HG03460 (cell line): ENCODE data around the gene LDB2.

Source experiments
- ATAC-seq: cut with Tn5 transposase; IDR thresholded peaks from one replicate; pipeline ENCODE4 v1.9.1; 2021; ENCODE audit not compliant: unreplicated experiment

Gene LDB2

DNA sequence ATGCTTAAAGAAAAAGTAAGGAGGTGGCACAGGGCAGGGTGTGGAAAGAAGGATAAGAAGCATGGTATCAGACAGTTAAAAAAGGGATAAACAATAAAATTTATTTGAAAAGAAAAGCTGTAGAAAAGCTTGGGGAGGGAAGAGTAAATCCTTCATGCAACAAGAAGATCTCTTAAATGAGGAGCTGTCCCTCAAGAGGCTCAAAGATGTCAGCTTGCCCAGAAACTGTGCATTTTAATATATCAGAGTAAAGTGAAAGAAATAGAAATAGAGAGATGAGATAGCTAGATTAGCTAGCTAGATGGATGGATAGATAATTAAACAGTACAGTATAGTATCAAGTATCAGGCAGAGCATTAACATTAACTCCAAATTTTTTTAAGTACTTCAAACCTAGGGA, 170.3 kb downstream of the LDB2 start:
- ATAC-seq: no peak

DNA sequence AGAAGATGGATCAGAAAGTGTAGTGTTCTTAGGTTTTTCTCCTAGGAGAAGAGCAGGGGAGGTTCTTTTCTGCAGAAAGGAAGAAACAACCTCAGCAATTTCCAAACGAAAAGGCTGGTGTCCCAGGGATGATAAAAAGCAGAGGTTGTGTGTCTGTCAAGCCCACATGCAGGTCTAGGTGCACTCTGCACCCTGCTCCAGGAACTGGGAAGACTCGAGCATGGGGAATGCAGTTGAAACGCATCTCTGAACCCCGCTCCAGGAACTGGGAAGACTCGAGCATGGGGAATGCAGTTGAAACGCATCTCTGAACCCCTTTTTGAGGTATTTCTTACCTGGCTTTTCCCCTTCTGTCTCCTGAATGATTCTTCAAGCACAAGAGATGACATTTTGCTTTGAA, 171.2 kb downstream of the LDB2 start:
- no peak for ATAC-seq

DNA sequence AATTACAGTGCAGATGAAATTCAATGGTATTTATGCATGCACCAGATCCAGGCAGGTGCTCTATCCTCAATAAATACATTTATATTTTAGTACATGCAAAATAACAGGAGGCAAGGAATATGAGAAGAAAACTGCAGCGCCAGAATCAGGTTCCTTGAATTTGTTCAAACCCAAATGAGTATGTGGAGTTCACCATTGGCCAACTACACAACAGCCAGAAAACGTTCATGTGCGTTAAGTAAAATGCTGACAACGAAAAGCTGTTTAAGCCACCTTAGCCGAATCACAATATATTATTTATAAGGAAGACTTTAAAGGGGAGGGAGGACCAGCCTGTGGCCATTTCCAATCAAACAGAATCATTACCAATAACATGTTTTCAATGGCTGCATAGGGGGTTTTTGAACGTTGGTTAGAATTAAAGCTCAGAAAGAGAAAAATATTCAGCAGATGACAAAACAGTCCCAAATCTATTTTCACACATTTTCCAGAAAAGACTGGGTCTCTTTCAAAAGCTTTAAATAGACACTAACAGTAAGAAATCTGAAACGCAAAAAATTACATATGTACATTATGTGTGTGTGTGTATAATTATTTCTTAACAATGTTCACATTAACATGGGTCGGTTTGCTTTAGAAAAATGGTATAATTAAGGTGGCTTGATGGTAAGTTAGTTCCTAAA, 171.9 kb downstream of the LDB2 start:
- ATAC-seq: no peak

- no peak for ATAC-seq
Observed at GRCh38 chr4:16725252-16725651, 173.2 kb downstream of the LDB2 start.

GRCh38 chr4:16722416-16722815, 176.0 kb downstream of the LDB2 start:
- ATAC-seq: no peak

DNA sequence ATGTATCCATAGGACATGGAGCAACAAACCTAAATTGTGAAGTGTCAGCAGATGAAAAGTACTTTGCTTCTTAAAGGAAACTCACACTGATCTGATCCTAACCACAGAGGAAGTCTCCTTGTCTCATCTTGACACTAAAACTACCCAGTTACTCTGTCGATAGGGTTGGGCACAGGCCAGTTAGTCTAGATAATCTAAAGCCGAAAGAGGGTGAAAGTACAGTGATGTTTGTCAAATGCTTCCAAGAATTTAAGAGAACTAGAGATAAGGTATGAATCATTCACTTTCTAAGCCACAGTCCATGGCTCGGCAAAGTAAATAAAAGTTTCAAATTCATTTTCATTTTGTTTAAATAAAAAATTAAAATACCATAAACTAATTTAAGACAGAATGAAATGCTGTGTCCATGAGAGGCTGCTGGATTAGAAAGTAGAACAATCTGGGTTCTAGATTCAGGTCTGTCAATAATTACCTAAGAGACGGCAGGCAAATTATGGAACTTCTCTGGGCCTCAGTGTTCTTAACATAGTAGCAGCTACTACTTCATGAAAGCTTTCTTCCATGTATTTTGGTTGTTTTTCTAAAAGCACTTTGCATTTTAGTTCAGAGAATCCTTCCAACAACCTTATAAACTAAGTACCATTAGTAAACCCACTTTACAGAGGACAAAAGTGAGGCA, 176.7 kb downstream of the LDB2 start:
- no peak for ATAC-seq

GRCh38 chr4:16720761-16721160, 177.7 kb downstream of the LDB2 start:
- no peak for ATAC-seq

DNA sequence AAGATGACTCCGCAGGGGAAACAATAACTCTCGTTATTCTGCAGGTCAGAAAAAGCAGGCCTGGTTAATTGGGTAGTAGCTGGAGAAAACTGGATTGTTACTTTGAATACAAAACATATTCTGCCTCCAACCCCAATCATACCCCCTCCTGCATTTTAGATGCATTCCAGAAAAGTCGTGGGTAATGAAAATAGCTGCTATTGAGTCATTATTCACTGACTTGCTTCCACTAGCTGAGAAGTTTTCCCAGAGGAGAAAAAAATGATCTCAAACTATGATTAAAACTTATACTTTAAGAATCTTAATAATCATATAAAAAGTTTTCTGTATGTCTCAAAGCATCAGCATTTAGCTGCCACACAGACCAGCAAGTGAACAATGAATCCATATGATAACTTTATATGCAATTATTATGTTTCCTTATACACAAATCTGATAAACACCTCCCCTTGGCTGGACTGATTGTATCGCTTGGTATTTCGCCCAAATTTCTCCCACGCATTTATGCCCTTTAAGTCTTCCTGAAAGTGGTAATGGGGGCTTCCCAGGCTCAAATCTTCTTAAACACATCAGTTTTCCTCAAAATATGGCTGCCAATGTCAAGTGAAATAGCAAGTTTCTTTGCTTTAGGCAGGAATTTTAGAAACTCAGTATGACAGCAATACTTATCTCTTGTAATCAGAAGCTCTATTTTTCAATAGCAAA, 181.0 kb downstream of the LDB2 start:
- no peak for ATAC-seq

DNA sequence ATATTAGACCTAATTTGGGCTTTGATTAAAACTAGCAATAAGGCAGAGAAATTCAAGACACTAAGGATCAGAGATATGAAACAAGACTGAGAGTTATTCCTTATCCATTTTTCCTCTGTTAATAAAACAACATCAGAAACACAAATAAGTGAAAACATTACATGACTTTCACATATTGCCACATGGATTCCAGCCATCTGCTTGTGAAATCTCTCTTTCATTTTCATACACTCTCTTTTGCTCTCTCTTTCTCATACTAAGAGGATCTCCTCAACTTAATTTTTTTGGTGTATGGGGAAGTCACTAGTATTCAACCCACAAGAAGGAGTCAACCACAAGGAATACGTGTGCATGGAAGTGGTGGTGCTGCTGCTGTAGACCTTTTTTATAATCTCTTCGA, 183.0 kb downstream of the LDB2 start:
- no peak for ATAC-seq

GRCh38 chr4:16714191-16714590, 184.3 kb downstream of the LDB2 start:
- no peak for ATAC-seq

DNA sequence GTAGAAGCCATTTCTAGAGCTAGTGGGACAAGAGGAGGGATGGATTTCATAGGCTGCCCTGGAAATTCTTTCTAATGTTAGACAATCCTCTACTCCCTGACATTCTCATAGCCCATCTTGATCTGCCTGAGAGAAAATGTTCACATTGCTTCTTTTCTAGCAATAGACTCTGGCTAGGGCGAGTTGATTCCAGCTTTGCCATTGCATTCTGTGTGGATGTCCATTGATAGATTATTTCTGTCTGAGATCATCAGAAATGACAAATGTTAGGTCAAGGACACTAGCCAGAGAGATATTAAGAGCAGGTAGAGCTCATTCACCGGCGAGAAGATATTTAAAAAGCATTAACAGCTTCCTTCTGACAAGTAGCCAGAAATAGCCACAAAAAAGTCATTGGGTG, 184.7 kb downstream of the LDB2 start:
- no peak for ATAC-seq

- no peak for ATAC-seq
Observed at GRCh38 chr4:16713271-16713670, 185.2 kb downstream of the LDB2 start.

DNA sequence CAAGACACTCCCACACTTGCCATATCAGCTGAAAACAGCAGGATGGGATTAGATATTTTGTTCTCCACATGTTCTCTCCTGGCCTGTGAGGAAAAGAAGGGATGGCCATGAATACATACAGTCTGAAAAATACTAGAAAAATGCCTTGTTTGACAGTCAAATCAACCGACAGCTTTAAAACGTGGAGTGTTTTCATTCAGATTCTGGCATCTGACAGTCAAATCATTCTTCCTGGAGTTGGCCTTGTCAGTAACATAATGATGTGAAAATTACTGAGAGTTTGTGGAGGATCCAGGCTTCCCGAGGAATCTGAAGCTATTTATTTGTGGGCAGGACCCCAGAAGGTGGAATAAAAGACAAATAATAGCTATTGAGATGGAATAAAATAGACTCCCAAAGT, 188.2 kb downstream of the LDB2 start:
- ATAC-seq: no peak

GRCh38 chr4:16707874-16708273, 190.6 kb downstream of the LDB2 start:
- no peak for ATAC-seq

DNA sequence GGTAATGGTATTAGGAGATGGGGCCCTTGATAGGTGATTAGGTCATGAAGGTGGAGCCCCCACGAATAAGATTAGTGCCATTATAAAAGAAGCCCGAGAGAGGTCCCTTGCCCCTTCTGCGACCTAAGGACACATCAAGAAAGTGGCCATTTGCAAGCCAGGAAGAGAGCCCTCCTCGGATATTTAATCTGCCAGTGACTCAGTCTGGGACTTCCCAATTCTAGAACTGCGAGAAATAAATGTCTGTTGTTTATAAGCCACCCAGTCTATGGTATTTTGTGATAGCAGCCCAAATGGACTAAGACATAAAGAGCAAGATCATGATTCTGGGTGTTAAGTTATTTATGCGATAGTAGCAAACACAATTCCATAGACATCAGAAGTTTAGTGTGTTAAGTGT, 192.2 kb downstream of the LDB2 start:
- ATAC-seq: no peak

GRCh38 chr4:16705341-16705740, 193.1 kb downstream of the LDB2 start:
- ATAC-seq: no peak

GRCh38 chr4:16704489-16704888, 194.0 kb downstream of the LDB2 start:
- ATAC-seq: no peak

GRCh38 chr4:16695896-16696295, 202.5 kb downstream of the LDB2 start:
- no peak for ATAC-seq

- ATAC-seq: no peak
Observed at GRCh38 chr4:16694884-16695276, 203.6 kb downstream of the LDB2 start.

GRCh38 chr4:16694173-16694883, 204.1 kb downstream of the LDB2 start:
- no peak for ATAC-seq

DNA sequence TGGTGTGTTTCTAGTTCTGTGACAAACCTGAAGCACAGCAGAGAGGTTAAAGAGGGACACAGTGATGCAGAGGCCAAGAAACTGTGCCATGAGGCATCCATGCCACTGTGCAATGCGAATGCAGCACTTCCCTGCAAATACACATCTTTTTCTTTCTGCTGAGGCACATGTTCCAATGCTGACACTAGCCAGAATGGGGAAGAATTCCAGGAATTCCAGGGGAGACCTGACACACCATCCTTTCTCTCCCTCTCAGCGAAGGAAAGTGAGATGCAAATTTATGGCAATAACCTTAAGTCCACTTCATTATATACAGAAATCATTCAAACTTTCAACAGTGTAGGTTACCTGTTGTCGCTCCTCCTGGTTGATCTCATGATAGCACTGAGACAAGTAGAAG, 204.8 kb downstream of the LDB2 start:
- no peak for ATAC-seq
